NOMO-1 treated with dmso at 0.1 percent for 144 hours (cell line): ENCODE data around the gene LRP10.
A peak's percentile ranks its signal among the peaks of the same experiment; 100 is the strongest.
"Not testable (repeated sequence)": the region's sequence is repeated elsewhere in the genome, so short reads cannot be mapped to it uniquely, and the experiment has no call there.

Experiments used
- DNase-seq: peaks from one replicate; lab custom pipeline; 2025; ENCODE audit not compliant: unreplicated experiment; lab: John Stamatoyannopoulos, UW

The LRP10 gene

GRCh38 chr14:22860377-22860776 lies 11.2 kb upstream of the LRP10 start:
- DNase-seq, result not testable (repeated sequence)

- DNase-seq, result no peak
Measured at GRCh38 chr14:22861651-22862050, 9.9 kb upstream of the LRP10 start.

- DNase-seq, result no peak
Measured at GRCh38 chr14:22864979-22865378, 6.6 kb upstream of the LRP10 start.

- no peak for DNase-seq
Measured at GRCh38 chr14:22865424-22866405, 5.8 kb upstream of the LRP10 start.

- DNase-seq, result no peak
Measured at GRCh38 chr14:22866874-22867273, 4.7 kb upstream of the LRP10 start.

GRCh38 chr14:22870811-22871223 lies 723 bp upstream of the LRP10 start:
- peak; percentile 76 for DNase-seq

GRCh38 chr14:22872033-22872832 lies 693 bp downstream of the LRP10 start:
- DNase-seq, result peak; percentile 21

- no peak for DNase-seq
Measured at GRCh38 chr14:22872833-22873520, 1.4 kb downstream of the LRP10 start.

GRCh38 chr14:22875003-22875747 lies 3.6 kb downstream of the LRP10 start:
- no peak for DNase-seq

GRCh38 chr14:22875748-22876319 lies 4.3 kb downstream of the LRP10 start:
- no peak for DNase-seq

- no peak for DNase-seq
Measured at GRCh38 chr14:22877000-22877501, 5.5 kb downstream of the LRP10 start.

GRCh38 chr14:22878271-22879246 lies 7.0 kb downstream of the LRP10 start:
- no peak for DNase-seq

GRCh38 chr14:22882064-22882463 lies 10.5 kb downstream of the LRP10 start:
- no peak for DNase-seq

GRCh38 chr14:22882529-22883172 lies 11.1 kb downstream of the LRP10 start:
- DNase-seq, result no peak

GRCh38 chr14:22883173-22883976 lies 11.8 kb downstream of the LRP10 start, which contains the start of gene REM2:
Gene REM2 (plus strand): TSS chr14:22883222. CDS start chr14:22883288, 66 bp downstream.
- DNase-seq, result no peak

GRCh38 chr14:22884076-22884737 lies 12.7 kb downstream of the LRP10 start:
- DNase-seq, result no peak
